BLaER1 treated with 17β-estradiol and CSF1 and Interleukin-3, amounts not matched to agents 10 nM and 100 nM (cell line): ENCODE results near the gene NOP14.

Experiments
- H3K27ac ChIP-seq, 11 experiments: shearing (Covaris generic); formaldehyde crosslinking; 2 replicates each; pipeline ENCODE4 v1.8.1; 2022
- H3K27me3 ChIP-seq, 11 experiments: shearing (Covaris generic); formaldehyde crosslinking; 2 replicates each; pipeline ENCODE4 v1.8.1; 2022
- H3K36me3 ChIP-seq, 11 experiments: shearing (Covaris generic); formaldehyde crosslinking; 2 replicates each; pipeline ENCODE4 v1.8.1; 2022
- H3K4me1 ChIP-seq, 10 experiments: shearing (Covaris generic); formaldehyde crosslinking; 2 replicates each; pipeline ENCODE4 v1.8.1; 2022
- H3K4me2 ChIP-seq, 11 experiments: shearing (Covaris generic); formaldehyde crosslinking; 2 replicates each; pipeline ENCODE4 v1.8.1; 2022
- H3K4me3 ChIP-seq, 10 experiments: shearing (Covaris generic); formaldehyde crosslinking; 2 replicates each; pipeline ENCODE4 v1.8.1; 2022
- H3K9ac ChIP-seq, 11 experiments: shearing (Covaris generic); formaldehyde crosslinking; 2 replicates each; pipeline ENCODE4 v1.8.1; 2022
- H3K9me3 ChIP-seq, 11 experiments: shearing (Covaris generic); formaldehyde crosslinking; replicated peaks in 1 of 11; 2 replicates each; pipeline ENCODE4 v1.8.1; 2022
- H4K20me1 ChIP-seq, 11 experiments: shearing (Covaris generic); formaldehyde crosslinking; 2 replicates each; pipeline ENCODE4 v1.8.1; 2022
- Cebpa-rat ChIP-seq, 11 experiments: shearing (Covaris generic); IDR thresholded peaks; 2 replicates each; pipeline ENCODE4 v1.8.1; 2022

NOP14 gene

GRCh38 chr4:2931512-2932301, 31.5 kb downstream of the NOP14 start:
- peaks cover 36 to 55% (median 47%) of the 10 kb centered on the region in 11 experiments for H3K36me3 ChIP-seq
- peak overlapping the region; percentile 87 to 99 (median 98) for H3K4me2 ChIP-seq
- H3K4me1 ChIP-seq, result peaks cover 59 to 77% (median 72%) of the 10 kb centered on the region in 10 experiments
- peak overlapping the region; percentile 59 to 79 (median 72) for H3K4me3 ChIP-seq
- H4K20me1 ChIP-seq, result peaks cover 19 to 86% (median 55%) of the 10 kb centered on the region in 11 experiments; a peak in 21 of 22 replicates
- peak overlapping the region; percentile 34 to 90 (median 83); a peak in 21 of 22 replicates for H3K27ac ChIP-seq
- TF ChIP-seq Cebpa-rat (IDR thresholded peaks at IDR 0.05), result no peak
- H3K9ac ChIP-seq, result peak overlapping the region; percentile 69 to 88 (median 84)
- no peaks in the 10 kb centered on the region for H3K27me3 ChIP-seq
- H3K9me3 ChIP-seq, result no peaks in the 10 kb centered on the region

GRCh38 chr4:2930758-2931511, 32.3 kb downstream of the NOP14 start:
- peak overlapping the region; percentile 59 to 88 (median 79) for H3K9ac ChIP-seq
- H3K4me3 ChIP-seq, result peak overlapping the region; percentile 22 to 79 (median 71); a peak in 19 of 20 replicates
- no peaks in the 10 kb centered on the region for H3K9me3 ChIP-seq
- H3K36me3 ChIP-seq, result peaks cover 44 to 57% (median 55%) of the 10 kb centered on the region in 11 experiments
- peak overlapping the region; percentile 34 to 90 (median 83); a peak in 21 of 22 replicates for H3K27ac ChIP-seq
- peaks cover 51 to 70% (median 64%) of the 10 kb centered on the region in 10 experiments for H3K4me1 ChIP-seq
- peaks cover 11 to 86% (median 47%) of the 10 kb centered on the region in 11 experiments; a peak in 19 of 22 replicates for H4K20me1 ChIP-seq
- no peak for TF ChIP-seq Cebpa-rat (IDR thresholded peaks at IDR 0.05)
- no peaks in the 10 kb centered on the region for H3K27me3 ChIP-seq
- H3K4me2 ChIP-seq, result peak overlapping the region; percentile 87 to 99 (median 98)

DNA sequence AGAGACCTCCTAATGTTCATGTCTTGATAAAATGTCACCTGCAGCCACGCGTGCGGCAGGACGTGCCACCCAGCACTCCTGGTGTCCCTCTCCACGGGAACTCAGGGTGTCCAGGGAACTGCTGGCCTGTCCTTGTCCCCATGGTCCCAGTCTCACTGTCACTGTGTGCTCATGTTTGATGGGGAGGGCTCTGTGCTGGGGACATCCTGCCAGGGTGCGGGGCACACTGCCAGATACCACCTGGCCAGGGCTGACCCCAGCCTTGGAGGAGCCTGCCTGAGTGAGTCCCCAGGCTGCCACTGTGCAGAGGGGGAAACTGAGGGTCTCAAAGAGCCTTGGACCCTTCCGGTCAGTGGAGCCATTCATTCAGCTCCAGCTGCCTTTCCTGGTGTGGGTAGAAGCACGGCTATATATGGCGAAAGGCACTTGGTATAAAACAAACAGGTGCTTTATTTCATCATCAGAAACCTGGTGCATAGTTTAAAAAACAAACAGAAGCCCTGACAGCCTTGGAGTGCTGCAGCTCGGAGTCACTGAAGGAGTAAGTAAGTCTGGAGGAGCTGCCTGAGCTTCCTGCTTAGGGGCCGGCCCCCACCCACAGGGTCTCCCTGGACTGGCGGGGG, 33.0 kb downstream of the NOP14 start:
- Histone ChIP-seq H3K27me3 (no peaks in the 10 kb centered on the region), H3K27ac (peak overlapping the region in 8 of 11 experiments; percentile 83 to 90 (median 87); a peak in 18 of 22 replicates), H4K20me1 (peaks cover 10 to 82% (median 42%) of the 10 kb centered on the region in 11 experiments; a peak in 18 of 22 replicates), H3K4me1 (peaks cover 45 to 63% (median 57%) of the 10 kb centered on the region in 10 experiments), H3K4me2 (peak overlapping the region; percentile 87 to 99 (median 98)), H3K9me3 (no peaks in the 10 kb centered on the region), H3K9ac (peak overlapping the region; percentile 59 to 88 (median 79); a peak in 21 of 22 replicates), H3K36me3 (peaks cover 51 to 64% (median 62%) of the 10 kb centered on the region in 11 experiments), H3K4me3 (peak overlapping the region in 9 of 10 experiments; percentile 42 to 79 (median 71); a peak in 17 of 20 replicates)
- no peak for TF ChIP-seq Cebpa-rat (IDR thresholded peaks at IDR 0.05)

DNA sequence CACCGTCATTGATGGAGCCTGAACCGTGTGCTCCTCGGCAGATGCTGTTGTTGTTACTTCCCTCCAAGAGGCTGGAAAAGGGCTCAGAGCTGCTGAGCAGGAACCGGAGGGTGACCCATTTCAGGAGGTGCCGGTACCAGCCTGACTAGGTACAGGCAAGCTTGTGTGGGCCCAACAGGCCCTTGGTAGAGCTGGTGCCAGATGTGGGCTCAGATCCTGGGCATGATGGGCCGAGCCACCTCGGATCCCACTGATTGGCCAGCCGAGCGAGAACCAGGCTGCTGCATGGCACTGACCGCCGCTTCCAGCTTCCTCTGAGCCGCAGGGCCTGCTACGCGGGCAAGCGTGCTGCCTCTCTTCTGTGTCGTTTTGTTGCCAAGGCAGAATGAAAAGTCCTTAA, 33.7 kb downstream of the NOP14 start:
- H3K4me2 ChIP-seq, result peak overlapping the region; percentile 87 to 99 (median 98)
- peaks cover 45 to 65% (median 57%) of the 10 kb centered on the region in 10 experiments for H3K4me1 ChIP-seq
- TF ChIP-seq Cebpa-rat (IDR thresholded peaks at IDR 0.05), result no peak
- no peak overlapping the region for H3K4me3 ChIP-seq
- H3K36me3 ChIP-seq, result peaks cover 59 to 71% (median 70%) of the 10 kb centered on the region in 11 experiments
- peaks cover 10 to 85% (median 48%) of the 10 kb centered on the region in 11 experiments; a peak in 18 of 22 replicates for H4K20me1 ChIP-seq
- peak overlapping the region in 9 of 11 experiments; percentile 8 to 88 (median 79); a peak in 14 of 22 replicates for H3K9ac ChIP-seq
- H3K27ac ChIP-seq, result peak overlapping the region in 5 of 11 experiments; percentile 13 to 90 (median 89); a peak in 7 of 22 replicates
- no peaks in the 10 kb centered on the region for H3K27me3 ChIP-seq
- H3K9me3 ChIP-seq, result no peaks in the 10 kb centered on the region

GRCh38 chr4:2928242-2929176, 34.7 kb downstream of the NOP14 start:
- Histone ChIP-seq H3K4me1 (peaks cover 42 to 70% (median 57%) of the 10 kb centered on the region in 10 experiments), H3K9ac (peak overlapping the region in 9 of 11 experiments; percentile 8 to 88 (median 77); a peak in 11 of 22 replicates), H3K4me2 (peak overlapping the region in 10 of 11 experiments; percentile 9 to 99 (median 98); a peak in 18 of 22 replicates), H3K4me3 (no peak overlapping the region), H3K36me3 (peaks cover 67 to 81% (median 79%) of the 10 kb centered on the region in 11 experiments), H4K20me1 (peaks cover 10 to 92% (median 50%) of the 10 kb centered on the region in 11 experiments; a peak in 19 of 22 replicates), H3K9me3 (no peaks in the 10 kb centered on the region), H3K27me3 (no peaks in the 10 kb centered on the region), H3K27ac (peak overlapping the region in 6 of 11 experiments; percentile 4 to 90 (median 48); a peak in 5 of 22 replicates)
- no peak for TF ChIP-seq Cebpa-rat (IDR thresholded peaks at IDR 0.05)

- H3K27me3 ChIP-seq, result no peaks in the 10 kb centered on the region
- no peak overlapping the region for H3K9ac ChIP-seq
- no peak overlapping the region for H3K4me2 ChIP-seq
- H3K4me3 ChIP-seq, result no peak overlapping the region
- no peak for TF ChIP-seq Cebpa-rat (IDR thresholded peaks at IDR 0.05)
- peaks cover 75 to 89% (median 87%) of the 10 kb centered on the region in 11 experiments for H3K36me3 ChIP-seq
- no peak overlapping the region for H3K27ac ChIP-seq
- H3K9me3 ChIP-seq, result no peaks in the 10 kb centered on the region
- peaks cover 39 to 70% (median 56%) of the 10 kb centered on the region in 10 experiments for H3K4me1 ChIP-seq
- H4K20me1 ChIP-seq, result peaks cover 10 to 92% (median 55%) of the 10 kb centered on the region in 11 experiments; a peak in 19 of 22 replicates
Observed at GRCh38 chr4:2927696-2928075, 35.5 kb downstream of the NOP14 start.

DNA sequence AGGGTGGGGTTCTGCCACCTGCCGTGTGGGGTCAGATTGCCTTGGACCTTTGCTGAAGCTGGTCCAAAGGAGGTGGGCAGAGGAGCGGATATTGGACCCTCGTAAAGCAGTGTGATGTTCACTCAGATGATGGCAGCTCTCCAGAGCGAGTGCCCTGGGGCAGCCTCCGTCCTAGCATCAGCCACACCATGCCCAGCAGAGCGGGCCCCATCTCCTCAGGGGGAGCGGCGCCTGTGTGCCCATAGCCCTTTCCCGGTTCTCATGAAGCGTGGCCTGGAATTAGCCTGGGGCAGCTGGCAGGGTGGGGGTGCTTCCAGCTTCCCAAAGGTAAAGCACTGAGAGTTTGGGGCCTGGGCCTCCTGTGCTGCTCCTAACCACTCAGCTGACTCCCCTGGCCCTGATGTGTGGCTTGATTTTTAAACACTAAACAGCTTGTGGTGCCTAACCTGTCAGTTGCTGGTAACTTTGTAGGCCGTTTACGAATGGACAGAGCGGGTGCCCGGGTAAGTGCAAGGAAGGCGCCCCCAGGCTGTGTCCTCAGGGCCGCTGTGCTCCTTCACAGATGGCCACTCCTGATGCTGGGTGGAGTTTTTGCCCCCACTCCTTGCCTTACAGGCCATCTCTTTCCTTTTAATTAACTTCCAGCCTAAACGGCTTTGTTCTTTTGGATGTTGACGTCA, 36.0 kb downstream of the NOP14 start:
- Histone ChIP-seq H3K4me2 (no peak overlapping the region), H3K9ac (no peak overlapping the region), H3K27me3 (no peaks in the 10 kb centered on the region), H3K4me3 (no peak overlapping the region), H3K9me3 (no peaks in the 10 kb centered on the region), H4K20me1 (peaks cover 10 to 92% (median 50%) of the 10 kb centered on the region in 11 experiments; a peak in 18 of 22 replicates), H3K27ac (no peak overlapping the region), H3K4me1 (peaks cover 39 to 70% (median 56%) of the 10 kb centered on the region in 10 experiments), H3K36me3 (peaks cover 80 to 94% (median 89%) of the 10 kb centered on the region in 11 experiments)
- TF ChIP-seq Cebpa-rat (IDR thresholded peaks at IDR 0.05), result no peak
